Testis (tissue), 3 donors: ENCODE measurements around the gene CCSER1. TPM values are rescaled to one million over a fixed set of nuclear protein-coding genes. Genes with fewer than 3 reads are reported as not detected.

Source experiments
- DNase-seq: peaks from one replicate; pipeline ENCODE4 v3.0.0-alpha.2; 2019
- H3K27ac ChIP-seq, 2 donors: fragments of 200-600 bp; sonication (generic); one replicate each; pipeline ENCODE4 v1.5.1; 2019
- H3K27me3 ChIP-seq: fragments of 200-600 bp; sonication (generic); one replicate; pipeline ENCODE4 v1.5.1; 2019
- H3K36me3 ChIP-seq: fragments of 200-600 bp; sonication (generic); one replicate; pipeline ENCODE4 v1.5.1; 2017; ENCODE audit warnings: low read depth; ENCODE audit errors: missing control alignments
- H3K4me1 ChIP-seq: fragments of 200-600 bp; sonication (generic); one replicate; pipeline ENCODE4 v1.5.1; 2019
- H3K4me3 ChIP-seq, 2 donors: fragments of 200-600 bp; sonication (generic); one replicate each; pipeline ENCODE4 v1.5.1; 2017 to 2019
- H3K9me3 ChIP-seq: fragments of 200-600 bp; sonication (generic); one replicate; pipeline ENCODE4 v1.5.1; 2017
- POLR2A ChIP-seq: fragments of 450-650 bp; IDR thresholded peaks from one replicate; pipeline ENCODE4 v1.6.1; 2017; ENCODE audit warnings: antibody characterized with exemption, mild to moderate bottlenecking, moderate library complexity
- WGBS, 2 donors: methylation state at CpG; one replicate each; pipeline ENCODE4 v1.1.5; 2018; 5-methylcytosine and 5-hydroxymethylcytosine counted together
- intact Hi-C: fragments of 100-400 bp; cut with DNase I; formaldehyde crosslinking; loops from one replicate; pipeline ENCODE4 v1.15.1; 2023; ENCODE audit warnings: low total_unique reads
- polyA plus RNA-seq: library from polyadenylated mRNA; stranded (reverse); fragments of 350-450 nt; fragmentation: Illumina TruSeq; extraction: RNeasy Lipid Tissue Mini Kit (QIAGEN cat#74804); gene quantifications from one replicate; pipeline ENCODE4 v1.2.3, GENCODE V29; 2014; ENCODE audit warnings: low read depth, low replicate concordance; ENCODE audit not compliant: insufficient read depth
- total RNA-seq, 2 donors: library from RNA; depleted of rRNA; stranded (reverse); fragments of >200 nt; gene quantifications; one replicate each; pipeline ENCODE4 v1.2.3, GENCODE V29; 2016
- TF ChIP-seq, protein P1 (sequence below), 3 experiments: fragments of 450-650 bp in 2 of 3; fragments of 200-600 bp in 1 of 3; sonication (generic) in 1 of 3; IDR thresholded peaks; one replicate each; pipeline ENCODE4 v1.5.1; 2016 to 2019; ENCODE audit warnings: antibody characterized with exemption in 3 of 3, mild to moderate bottlenecking in 2 of 3, moderate library complexity in 1 of 3

The CCSER1 gene
- total and polyA plus RNA-seq, 3 donors from 2014 or later: 20.2 to 105 (median 82.8) TPM

DNA sequence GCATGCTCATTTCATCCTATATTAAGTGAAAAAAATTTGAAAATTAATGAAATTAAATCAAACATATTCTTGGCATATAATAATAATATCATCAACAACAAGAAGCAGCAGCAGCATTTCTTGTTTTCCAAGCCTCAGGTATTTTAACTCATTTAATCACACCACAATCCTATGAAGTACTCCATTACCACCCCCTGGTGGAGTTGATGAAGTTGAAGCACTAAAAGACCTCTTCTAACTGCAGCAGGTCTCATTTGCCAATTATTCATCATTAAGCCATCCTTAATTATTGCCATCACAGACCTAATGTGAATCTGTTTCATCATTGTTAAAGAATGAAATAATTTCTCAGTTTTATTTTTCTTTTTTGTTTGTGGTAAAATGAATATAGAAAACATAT, 1375.2 kb downstream of the CCSER1 start:
- H3K4me1 ChIP-seq: no peaks in the 10 kb centered on the region
- no peak for DNase-seq
- TF ChIP-seq, protein P1, sequence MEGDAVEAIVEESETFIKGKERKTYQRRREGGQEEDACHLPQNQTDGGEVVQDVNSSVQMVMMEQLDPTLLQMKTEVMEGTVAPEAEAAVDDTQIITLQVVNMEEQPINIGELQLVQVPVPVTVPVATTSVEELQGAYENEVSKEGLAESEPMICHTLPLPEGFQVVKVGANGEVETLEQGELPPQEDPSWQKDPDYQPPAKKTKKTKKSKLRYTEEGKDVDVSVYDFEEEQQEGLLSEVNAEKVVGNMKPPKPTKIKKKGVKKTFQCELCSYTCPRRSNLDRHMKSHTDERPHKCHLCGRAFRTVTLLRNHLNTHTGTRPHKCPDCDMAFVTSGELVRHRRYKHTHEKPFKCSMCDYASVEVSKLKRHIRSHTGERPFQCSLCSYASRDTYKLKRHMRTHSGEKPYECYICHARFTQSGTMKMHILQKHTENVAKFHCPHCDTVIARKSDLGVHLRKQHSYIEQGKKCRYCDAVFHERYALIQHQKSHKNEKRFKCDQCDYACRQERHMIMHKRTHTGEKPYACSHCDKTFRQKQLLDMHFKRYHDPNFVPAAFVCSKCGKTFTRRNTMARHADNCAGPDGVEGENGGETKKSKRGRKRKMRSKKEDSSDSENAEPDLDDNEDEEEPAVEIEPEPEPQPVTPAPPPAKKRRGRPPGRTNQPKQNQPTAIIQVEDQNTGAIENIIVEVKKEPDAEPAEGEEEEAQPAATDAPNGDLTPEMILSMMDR (IDR thresholded peaks at IDR 0.05): no peak
- TF ChIP-seq POLR2A: no peak
- no peak overlapping the region for H3K27ac ChIP-seq
- no peaks in the 10 kb centered on the region for H3K9me3 ChIP-seq
- no peaks in the 10 kb centered on the region for H3K36me3 ChIP-seq
- intact Hi-C loops: no loop called here
- H3K27me3 ChIP-seq: no peaks in the 10 kb centered on the region
- H3K4me3 ChIP-seq: no peak overlapping the region

DNA sequence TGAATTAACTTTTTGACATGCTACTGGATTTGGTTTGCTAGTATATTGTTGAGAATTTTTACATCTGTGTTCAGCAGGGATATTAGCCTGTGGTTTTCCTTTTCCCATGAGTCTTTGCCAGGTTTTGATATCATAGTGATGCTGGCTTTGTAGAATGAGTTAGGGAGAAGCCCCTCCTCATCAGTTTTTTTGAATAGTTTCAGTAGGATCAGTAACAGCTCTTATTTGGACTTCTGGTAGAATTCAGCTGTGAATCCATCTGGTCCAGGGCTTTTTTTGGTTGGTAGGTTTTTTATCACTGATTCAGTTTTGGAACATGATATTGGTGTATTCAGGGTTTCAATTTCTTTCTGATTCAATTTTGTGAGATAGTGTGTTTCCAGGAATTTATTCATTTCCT, 1386.1 kb downstream of the CCSER1 start:
- Histone ChIP-seq H3K4me3 (no peak overlapping the region), H3K27me3 (no peaks in the 10 kb centered on the region), H3K36me3 (no peaks in the 10 kb centered on the region), H3K9me3 (no peaks in the 10 kb centered on the region), H3K27ac (no peak overlapping the region), H3K4me1 (no peaks in the 10 kb centered on the region)
- no peak for DNase-seq
- TF ChIP-seq, protein P1 (IDR thresholded peaks at IDR 0.05): no peak
- no peak for TF ChIP-seq POLR2A
- intact Hi-C loops: no loop called here

DNA sequence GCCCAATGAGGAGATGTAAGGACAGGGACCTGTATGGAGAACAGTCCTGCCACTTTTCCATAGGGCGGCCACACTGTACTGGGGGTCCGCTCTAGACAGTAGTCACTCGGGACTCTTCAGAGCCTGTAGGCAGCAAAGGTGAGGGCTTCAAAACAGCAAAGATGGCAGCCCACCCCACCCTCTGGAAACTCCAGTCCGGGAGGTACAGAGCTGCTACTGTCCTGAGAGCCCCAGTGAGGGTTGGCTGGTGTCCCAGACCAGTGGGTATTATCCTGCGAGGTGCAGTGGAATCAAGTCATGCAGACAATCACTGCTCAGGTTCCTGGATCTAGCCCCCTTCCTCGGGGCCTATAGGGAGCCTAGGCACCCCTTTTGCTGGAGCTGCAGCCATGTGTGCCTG, 1392.0 kb downstream of the CCSER1 start:
- TF ChIP-seq, protein P1 (IDR thresholded peaks at IDR 0.05): no peak
- no peak for TF ChIP-seq POLR2A
- Histone ChIP-seq H3K4me1 (no peaks in the 10 kb centered on the region), H3K27me3 (no peaks in the 10 kb centered on the region), H3K36me3 (no peaks in the 10 kb centered on the region), H3K9me3 (no peaks in the 10 kb centered on the region), H3K4me3 (no peak overlapping the region), H3K27ac (no peak overlapping the region)
- 88% methylated on average over 6 of the region's 6 CpGs; no CpG with 5 or more reads in 1 of the 2 donors for WGBS, 2 donors
- no peak for DNase-seq
- intact Hi-C loops: no loop called here

DNA sequence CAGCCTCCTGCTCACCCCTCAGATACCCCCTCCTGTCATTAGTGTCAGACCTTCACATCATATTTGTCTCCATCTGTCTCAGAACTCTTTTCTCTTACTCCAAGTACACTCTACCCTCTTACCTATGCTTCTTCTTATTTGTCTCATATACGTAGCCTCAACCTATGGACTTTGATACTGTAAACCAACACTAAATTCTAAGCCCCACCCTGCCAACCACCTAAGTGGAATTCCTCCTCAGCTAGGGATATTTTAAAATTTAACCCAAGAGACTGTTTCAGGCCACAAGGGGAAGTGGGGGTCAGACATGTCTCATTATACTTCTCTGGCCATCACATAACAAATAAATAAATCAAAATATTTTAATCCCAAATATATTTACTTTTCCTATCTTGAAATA, 1398.4 kb downstream of the CCSER1 start:
- no peaks in the 10 kb centered on the region for H3K4me1 ChIP-seq
- no peak overlapping the region for H3K4me3 ChIP-seq
- H3K27me3 ChIP-seq: no peaks in the 10 kb centered on the region
- H3K36me3 ChIP-seq: no peaks in the 10 kb centered on the region
- intact Hi-C loops: no loop called here
- H3K9me3 ChIP-seq: no peaks in the 10 kb centered on the region
- no peak for TF ChIP-seq POLR2A
- TF ChIP-seq, protein P1 (IDR thresholded peaks at IDR 0.05): no peak
- DNase-seq: no peak
- WGBS, 2 donors: 79 to 92% methylated on average over 1 of the region's 1 CpG
- no peak overlapping the region for H3K27ac ChIP-seq

DNA sequence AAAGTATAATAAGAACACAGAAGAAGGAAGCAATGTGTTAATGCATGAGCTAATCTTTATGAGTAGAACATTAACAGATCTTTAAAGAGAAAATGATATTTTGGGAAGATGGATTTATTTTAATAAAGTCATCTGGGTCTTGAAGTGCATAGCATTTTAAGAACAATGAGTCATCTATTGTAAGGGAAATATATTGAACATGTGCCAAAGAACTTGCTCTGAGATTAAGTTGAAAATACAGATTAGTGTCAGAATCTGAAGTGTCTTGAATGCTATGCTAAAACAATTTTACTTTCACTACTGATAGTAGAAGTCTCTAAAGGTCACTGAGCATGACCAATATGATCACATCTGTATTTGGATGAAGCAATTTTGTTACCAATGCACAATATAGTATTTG, 1399.9 kb downstream of the CCSER1 start:
- no peaks in the 10 kb centered on the region for H3K4me1 ChIP-seq

More for the DNA sequence above, 1399.9 kb downstream of the CCSER1 start:
- intact Hi-C loops: no loop called here
- no peak overlapping the region for H3K27ac ChIP-seq
- H3K36me3 ChIP-seq: no peaks in the 10 kb centered on the region
- no peak for TF ChIP-seq POLR2A
- TF ChIP-seq, protein P1 (IDR thresholded peaks at IDR 0.05): no peak
- H3K4me3 ChIP-seq: no peak overlapping the region
- H3K9me3 ChIP-seq: no peaks in the 10 kb centered on the region
- no peaks in the 10 kb centered on the region for H3K27me3 ChIP-seq
- no peak for DNase-seq
